Superior temporal gyrus (tissue), 1 donor: ENCODE measurements around the gene MIGA2.
"Not testable (repeated sequence)": the region's sequence is repeated elsewhere in the genome, so short reads cannot be mapped to it uniquely, and the experiment has no call there.

Experiments used
- DNase-seq: peaks from one replicate; pipeline ENCODE4 v3.0.0-alpha.2; 2016; ENCODE audit errors: extremely low spot score

Gene MIGA2

DNA sequence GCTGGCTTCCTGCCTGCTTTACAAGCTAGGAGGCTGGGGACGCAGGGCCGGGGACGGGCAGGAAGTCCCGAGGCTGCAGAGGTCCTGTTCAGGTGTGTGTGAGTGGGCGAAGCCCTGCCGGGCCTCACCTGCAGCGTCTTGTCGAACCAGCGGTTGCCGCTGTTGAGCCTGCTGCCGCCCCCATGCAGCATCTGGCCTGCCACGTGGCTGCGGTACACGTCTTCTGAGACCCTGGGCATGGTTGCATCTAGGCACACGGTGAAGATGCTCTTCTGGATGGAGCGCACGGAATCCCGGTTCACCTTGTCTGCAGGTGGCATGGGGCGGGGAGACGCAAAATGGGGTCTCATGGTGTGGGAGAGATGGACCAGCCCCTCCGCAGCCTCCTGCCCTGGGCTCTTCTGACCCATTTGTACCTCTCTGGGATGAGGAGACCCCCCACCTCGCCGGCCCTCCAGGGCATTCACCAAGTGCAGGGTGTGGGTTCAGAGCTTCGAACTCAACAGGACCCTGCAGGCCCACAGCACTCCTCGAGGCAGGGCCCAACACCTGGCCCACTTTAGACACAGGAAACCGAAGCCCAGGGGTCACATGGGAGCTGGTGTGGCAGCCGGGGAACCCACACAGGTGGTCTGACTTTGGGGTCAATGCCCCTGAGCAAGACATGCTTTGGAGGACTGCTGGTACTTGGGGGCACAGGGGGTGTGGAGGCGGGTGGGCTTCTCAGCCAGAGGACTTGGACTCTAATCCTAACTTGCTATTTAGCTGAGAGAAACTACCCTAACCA lies 64.2 kb downstream of the MIGA2 start:
- DNase-seq = no peak

- no peak for DNase-seq
These were observed 64.9 kb downstream of the MIGA2 start for GRCh38 chr9:129101279-129101678.

GRCh38 chr9:129102095-129102525 lies 65.7 kb downstream of the MIGA2 start:
- no peak for DNase-seq

- peak; percentile 38 for DNase-seq
These were observed 66.6 kb downstream of the MIGA2 start for GRCh38 chr9:129102791-129103594.

GRCh38 chr9:129103595-129103965 lies 67.2 kb downstream of the MIGA2 start:
- DNase-seq = no peak

DNA sequence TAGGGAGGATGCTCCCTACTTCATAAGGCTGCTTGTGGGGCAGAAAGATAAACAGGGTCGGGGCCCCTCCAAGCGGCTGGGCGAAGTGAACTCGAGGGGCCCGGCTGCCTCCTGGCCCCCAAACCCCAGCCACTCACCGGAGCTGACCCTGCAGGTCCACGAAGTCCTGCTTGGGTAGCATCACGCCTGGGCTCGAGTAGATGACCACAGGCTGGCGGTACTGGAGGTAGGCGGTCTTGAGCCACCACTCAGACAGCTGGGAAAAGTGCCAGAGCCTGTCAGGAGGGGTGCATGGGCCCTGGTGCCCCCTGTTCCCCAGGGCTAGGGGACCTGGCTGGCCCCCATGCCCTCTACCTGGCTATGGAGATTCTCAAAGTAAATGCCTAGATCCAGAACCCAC lies 67.6 kb downstream of the MIGA2 start:
- no peak for DNase-seq

- no peak for DNase-seq
These were observed 69.7 kb downstream of the MIGA2 start for GRCh38 chr9:129105857-129106694.

DNA sequence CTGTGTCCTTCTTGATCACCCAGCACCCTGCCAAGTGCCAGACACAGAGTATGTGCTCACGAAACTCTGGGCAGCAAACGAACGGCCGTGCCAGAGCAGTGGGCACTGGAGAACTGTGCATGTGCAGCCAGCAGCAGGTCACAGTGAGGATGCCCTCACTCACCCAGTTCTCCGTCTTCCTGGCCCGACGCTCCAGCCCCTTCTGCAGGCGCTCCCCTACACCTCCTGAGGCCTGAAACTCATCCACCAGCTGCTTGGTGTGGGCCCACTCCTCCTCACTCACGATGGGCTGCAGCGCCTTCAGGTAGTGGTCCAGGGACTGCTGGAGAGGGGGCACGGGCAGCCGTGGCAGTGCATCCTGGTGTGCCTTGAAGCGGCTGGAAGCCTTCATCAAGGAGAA lies 71.2 kb downstream of the MIGA2 start:
- no peak for DNase-seq

DNA sequence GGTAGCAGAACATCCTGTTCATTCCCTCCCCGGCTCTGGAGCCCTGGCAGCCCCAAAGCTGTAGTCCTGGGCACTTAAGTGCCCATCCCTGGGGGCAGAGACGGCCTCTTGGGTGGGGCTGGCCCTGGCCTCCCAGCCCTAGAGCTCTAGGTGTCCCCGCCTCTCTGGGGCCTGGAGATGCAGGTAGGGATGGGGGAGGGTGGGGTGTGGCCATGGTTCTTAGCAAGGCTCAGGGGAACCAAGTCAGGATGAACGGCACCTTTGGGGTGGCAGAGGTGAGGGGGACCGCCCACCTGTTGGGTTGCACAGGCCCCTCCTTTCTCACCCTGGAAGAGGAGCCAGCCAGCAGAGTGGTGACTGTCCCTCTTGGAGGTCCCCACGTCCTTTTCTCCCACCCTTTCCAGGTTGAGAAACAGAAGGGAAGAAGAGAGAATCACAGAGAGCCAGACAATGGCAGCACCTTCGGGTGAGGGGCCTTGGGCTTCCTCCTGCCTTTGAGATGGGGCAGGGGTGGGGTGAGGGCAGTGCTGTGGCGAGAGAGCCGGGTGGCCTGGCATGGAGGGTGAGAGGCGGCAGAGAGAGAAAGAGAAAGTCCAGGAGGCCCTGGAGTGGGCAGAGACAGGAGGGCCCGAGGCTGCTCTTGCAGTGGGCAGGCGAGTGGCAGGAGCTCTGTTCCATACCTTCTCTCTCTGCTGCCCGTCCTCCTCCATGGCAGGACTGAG lies 71.8 kb downstream of the MIGA2 start:
- no peak for DNase-seq

- no peak for DNase-seq
These were observed 72.5 kb downstream of the MIGA2 start for GRCh38 chr9:129108805-129109536.

DNA sequence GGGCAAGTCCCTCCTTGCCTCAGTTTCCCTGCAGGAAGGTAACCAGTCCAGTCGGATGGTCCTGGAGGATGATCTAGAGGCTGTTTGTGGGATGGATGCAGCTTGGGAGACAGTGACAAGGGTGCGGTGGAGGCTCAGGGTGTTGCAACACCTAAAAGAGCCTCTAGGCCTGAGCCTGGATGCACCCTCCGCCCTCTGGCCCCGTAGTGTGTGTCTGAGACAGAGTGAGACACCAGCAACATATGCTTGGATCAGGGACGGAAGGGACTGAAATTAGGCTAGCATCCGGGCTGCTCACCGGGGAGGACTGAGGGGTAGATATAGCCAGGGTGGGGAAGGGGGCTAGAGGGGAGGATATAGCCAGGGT lies 73.1 kb downstream of the MIGA2 start:
- no peak for DNase-seq

GRCh38 chr9:129109952-129110739 lies 73.7 kb downstream of the MIGA2 start:
- DNase-seq = peak; percentile 11

- DNase-seq = peak; percentile 91
These were observed 74.5 kb downstream of the MIGA2 start, which contains the start of the genes CRAT and PTPA for GRCh38 chr9:129110740-129111527. Gene CRAT, minus strand, starts transcription at chr9:129110793. Its CDS starts 284 bp downstream, at chr9:129110509. Gene PTPA, plus strand, starts transcription at chr9:129111415. Its CDS starts 186 bp downstream, at chr9:129111601.

DNA sequence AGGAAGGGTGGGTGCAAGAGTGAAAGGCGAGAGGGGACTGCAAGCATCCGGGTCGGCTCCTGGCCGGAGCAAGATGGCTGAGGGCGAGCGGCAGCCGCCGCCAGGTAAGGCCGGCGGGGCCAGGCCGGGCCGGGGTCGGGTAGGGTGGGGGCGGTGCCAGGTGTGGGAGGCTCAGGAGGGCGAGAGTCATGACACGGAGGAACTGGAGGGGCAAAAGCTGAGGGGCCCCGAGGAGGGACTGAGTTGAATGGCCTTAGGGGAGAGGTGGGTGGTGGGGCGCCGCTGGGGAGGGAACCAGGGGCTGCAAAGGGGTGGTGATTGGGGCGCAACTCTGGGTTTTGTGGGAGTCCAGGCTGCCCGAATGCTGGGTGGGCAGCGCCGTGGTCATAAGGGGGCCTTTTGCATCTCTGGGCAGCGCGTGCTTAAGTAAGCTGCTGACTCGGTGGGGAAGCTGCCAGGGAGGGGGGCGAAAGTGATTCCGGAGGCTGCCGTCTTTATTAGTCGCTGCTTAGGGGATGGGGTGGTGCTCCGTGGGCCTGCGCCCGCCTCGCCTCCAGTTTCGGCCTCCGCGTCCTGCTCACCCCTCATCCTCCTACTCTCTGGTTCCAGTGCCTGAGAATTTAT lies 75.2 kb downstream of the MIGA2 start:
- DNase-seq = no peak

DNA sequence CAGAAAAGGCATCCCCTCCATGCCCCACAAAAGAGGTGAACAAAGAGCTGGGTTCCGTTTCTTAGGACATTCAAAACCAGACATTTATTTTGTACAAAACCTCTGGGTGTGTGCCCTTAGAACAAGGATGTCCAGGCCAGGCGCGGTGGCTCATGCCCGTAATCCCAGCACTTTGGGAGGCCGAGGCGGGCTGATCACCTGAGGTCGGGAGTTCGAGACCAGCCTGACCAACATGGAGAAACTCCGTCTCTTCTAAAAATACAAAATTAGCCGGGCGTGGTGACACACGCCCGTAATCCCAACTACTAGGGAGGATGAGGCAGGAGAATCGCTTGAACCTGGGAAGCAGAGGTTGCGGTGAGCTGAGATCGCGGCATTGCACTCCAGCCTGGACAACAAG lies 76.1 kb downstream of the MIGA2 start:
- DNase-seq = not testable (repeated sequence)

GRCh38 chr9:129113645-129114304 lies 77.3 kb downstream of the MIGA2 start:
- no peak for DNase-seq

- DNase-seq = no peak
These were observed 82.4 kb downstream of the MIGA2 start for GRCh38 chr9:129118799-129119198.

DNA sequence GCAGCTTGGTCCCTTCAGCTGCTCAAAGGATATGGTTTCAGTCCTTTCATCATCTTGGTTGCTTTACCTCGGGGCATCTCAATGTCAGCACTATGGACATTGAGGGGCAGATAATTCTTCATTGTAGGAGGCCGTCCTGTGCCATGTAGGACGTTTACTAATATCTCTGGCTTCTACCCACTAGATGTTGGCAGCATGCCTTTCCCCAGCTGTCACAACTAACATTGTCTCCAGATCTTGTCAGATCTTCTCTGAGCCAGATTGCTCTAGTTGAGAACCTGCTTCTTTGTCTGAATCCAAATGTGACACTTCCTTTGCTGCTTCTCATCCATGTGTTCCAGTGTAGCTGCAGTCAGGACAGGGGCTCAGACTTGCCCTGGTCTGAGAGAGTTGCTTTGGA lies 85.1 kb downstream of the MIGA2 start:
- DNase-seq = peak; percentile 79
